ENCODE measurements around the gene CEP89.
"Not testable (repeated sequence)": the region's sequence is repeated elsewhere in the genome, so short reads cannot be mapped to it uniquely, and the experiment has no call there.

Gene CEP89

DNA sequence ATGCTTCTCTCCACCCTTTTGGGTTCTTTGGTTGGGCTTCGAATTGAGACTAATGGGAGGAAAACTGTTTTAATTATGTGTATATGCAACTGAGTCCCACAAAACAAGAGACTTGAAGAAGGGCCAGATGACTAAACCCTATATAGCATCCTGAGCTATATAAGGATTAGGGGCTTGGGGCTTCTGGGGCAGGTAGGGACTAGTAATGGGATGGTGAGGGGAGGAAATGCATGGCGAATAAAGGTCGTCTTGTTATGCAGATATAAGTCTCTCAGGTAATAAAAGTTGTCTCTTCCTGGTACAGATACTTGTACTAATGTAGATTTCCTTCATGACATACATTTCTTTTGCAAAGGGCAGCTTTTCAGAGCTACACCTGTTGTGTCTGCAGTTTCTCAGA lies 99.4 kb downstream of the CEP89 start:
- Histone ChIP-seq H3K27me3 (ENCODE audit: control insufficient read depth, insufficient read depth, low read length) (no peaks in the 10 kb centered on the region), H3K36me3 (ENCODE audit: control insufficient read depth, insufficient read depth, low read length) (no peaks in the 10 kb centered on the region), H3K27ac (ENCODE audit: low read length) (no peak overlapping the region), H3K4me3 (ENCODE audit: low read length) (no peak overlapping the region), H3K4me1 (ENCODE audit: control insufficient read depth, insufficient read depth, low read length) (peaks cover 5% of the 10 kb centered on the region), H3K9me3 (ENCODE audit: control insufficient read depth, insufficient read depth, low read length) (no peaks in the 10 kb centered on the region)
- no CpG with 5 or more reads among the region's 3 CpGs for WGBS (ENCODE audit: insufficient coverage, insufficient read length)
- no peak for DNase-seq (ENCODE audit: low read depth, low spot score)

DNA sequence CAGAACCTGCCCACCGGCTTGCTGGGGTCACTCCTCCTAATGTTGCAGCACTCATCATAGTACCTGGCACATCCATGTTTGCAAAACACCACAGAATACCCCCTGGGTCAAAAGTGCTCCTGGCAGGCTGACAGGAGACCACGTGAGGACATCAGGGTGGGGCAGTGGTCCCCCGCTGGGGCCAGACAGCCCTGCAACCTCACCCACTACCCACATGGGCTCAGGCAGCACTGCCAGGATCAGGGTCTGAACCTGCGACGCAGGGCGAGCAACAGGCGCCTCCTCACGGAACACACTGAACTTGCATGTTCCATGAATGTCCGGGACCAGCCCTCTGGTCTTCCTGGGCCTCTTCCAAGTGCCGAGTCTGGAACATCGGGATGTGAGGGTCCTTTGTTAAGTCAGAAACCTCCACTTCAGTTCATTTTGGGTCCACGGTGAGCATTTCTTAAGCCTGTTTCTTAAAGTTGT lies 100.7 kb downstream of the CEP89 start:
- WGBS (ENCODE audit: insufficient coverage, insufficient read length): no CpG with 5 or more reads among the region's 12 CpGs

DNA sequence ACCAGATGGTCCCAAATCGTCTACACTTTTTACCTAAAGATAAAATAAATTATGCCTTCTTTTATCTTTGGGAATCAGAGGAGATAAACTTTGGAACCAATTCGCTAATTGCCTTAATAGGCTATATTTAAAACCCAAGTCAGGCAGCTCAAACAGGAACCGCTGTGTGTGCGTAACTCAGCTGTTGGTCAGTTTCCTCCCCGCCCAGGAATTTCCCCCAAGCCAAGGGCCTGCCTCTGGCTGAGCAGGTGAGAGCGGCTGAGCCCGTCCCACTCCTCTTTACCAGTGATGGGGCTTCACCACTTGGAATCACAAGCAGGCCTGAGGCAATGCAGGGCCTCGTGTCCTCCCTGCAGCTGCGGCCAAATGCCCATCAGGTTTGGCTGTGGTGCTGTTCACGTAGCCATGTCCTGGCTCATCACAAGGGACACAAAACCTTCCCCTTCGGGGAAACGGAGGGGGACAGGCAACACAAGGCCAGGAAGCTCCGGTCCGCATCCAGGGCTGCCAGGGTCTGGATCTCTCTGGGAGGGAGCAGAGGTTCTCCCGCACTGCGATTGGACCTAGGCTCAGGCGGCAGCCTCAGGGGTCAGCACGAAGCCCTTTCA lies 101.7 kb downstream of the CEP89 start:
- Histone ChIP-seq H3K27me3 (ENCODE audit: control insufficient read depth, insufficient read depth, low read length) (no peaks in the 10 kb centered on the region), H3K4me3 (ENCODE audit: low read length) (no peak overlapping the region), H3K4me1 (ENCODE audit: control insufficient read depth, insufficient read depth, low read length) (peaks cover 4% of the 10 kb centered on the region), H3K27ac (ENCODE audit: low read length) (no peak overlapping the region), H3K9me3 (ENCODE audit: control insufficient read depth, insufficient read depth, low read length) (no peaks in the 10 kb centered on the region), H3K36me3 (ENCODE audit: control insufficient read depth, insufficient read depth, low read length) (no peaks in the 10 kb centered on the region)
- no CpG with 5 or more reads among the region's 18 CpGs for WGBS (ENCODE audit: insufficient coverage, insufficient read length)
- DNase-seq (ENCODE audit: low read depth, low spot score): no peak

More for the DNA sequence above, 100.7 kb downstream of the CEP89 start:
- no peaks in the 10 kb centered on the region for H3K9me3 ChIP-seq (ENCODE audit: control insufficient read depth, insufficient read depth, low read length)
- no peaks in the 10 kb centered on the region for H3K36me3 ChIP-seq (ENCODE audit: control insufficient read depth, insufficient read depth, low read length)
- no peak overlapping the region for H3K27ac ChIP-seq (ENCODE audit: low read length)
- no peak for DNase-seq (ENCODE audit: low read depth, low spot score)
- no peak overlapping the region for H3K4me3 ChIP-seq (ENCODE audit: low read length)
- H3K4me1 ChIP-seq (ENCODE audit: control insufficient read depth, insufficient read depth, low read length): peaks cover 5% of the 10 kb centered on the region
- no peaks in the 10 kb centered on the region for H3K27me3 ChIP-seq (ENCODE audit: control insufficient read depth, insufficient read depth, low read length)

DNA sequence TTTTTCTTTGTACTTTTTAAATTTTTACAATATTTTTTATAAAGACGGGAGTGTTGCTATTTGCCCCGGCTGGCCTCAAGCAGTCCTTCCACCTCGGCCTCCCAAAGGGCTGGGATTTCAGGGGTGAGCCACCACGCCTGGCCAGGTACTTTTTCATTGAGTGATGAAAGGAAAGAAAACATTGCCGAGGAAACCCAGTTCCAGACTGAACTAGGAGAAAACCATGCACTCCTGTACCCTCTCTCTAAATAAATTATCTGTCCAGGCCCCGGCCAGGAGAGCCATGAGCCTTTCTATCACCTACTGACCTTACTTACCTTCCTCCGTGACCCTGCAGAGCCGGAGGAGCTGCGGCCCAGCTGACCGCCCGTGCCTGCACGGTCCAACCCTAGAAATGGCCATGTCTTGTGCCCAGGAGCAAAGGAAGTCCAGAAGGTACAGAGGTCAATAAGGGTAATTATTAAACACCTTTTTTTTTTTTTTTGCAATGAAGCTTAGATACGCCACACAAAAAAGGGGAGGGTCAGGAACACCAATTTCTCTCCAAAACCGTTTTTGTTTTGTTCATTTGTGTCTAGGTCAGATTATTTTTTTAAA lies 102.3 kb downstream of the CEP89 start, which contains the start of gene SLC7A9:
Gene SLC7A9 (minus strand): TSS at position 399 of the 597 bp plus-strand sequence. CDS start 1,233 bp downstream, outside the sequence.
- no CpG with 5 or more reads among the region's 14 CpGs for WGBS (ENCODE audit: insufficient coverage, insufficient read length)
- no peak for DNase-seq (ENCODE audit: low read depth, low spot score)
- no peak within 1 kb of the TSS for H3K27ac ChIP-seq (ENCODE audit: low read length)
- H3K9me3 ChIP-seq (ENCODE audit: control insufficient read depth, insufficient read depth, low read length): no peaks in the 10 kb centered on the region
- H3K4me3 ChIP-seq (ENCODE audit: low read length): no peak within 1 kb of the TSS
- H3K27me3 ChIP-seq (ENCODE audit: control insufficient read depth, insufficient read depth, low read length): no peaks in the 10 kb centered on the region
- H3K36me3 ChIP-seq (ENCODE audit: control insufficient read depth, insufficient read depth, low read length): no peaks in the 10 kb centered on the region
- peaks cover 4% of the 10 kb centered on the region for H3K4me1 ChIP-seq (ENCODE audit: control insufficient read depth, insufficient read depth, low read length)

DNA sequence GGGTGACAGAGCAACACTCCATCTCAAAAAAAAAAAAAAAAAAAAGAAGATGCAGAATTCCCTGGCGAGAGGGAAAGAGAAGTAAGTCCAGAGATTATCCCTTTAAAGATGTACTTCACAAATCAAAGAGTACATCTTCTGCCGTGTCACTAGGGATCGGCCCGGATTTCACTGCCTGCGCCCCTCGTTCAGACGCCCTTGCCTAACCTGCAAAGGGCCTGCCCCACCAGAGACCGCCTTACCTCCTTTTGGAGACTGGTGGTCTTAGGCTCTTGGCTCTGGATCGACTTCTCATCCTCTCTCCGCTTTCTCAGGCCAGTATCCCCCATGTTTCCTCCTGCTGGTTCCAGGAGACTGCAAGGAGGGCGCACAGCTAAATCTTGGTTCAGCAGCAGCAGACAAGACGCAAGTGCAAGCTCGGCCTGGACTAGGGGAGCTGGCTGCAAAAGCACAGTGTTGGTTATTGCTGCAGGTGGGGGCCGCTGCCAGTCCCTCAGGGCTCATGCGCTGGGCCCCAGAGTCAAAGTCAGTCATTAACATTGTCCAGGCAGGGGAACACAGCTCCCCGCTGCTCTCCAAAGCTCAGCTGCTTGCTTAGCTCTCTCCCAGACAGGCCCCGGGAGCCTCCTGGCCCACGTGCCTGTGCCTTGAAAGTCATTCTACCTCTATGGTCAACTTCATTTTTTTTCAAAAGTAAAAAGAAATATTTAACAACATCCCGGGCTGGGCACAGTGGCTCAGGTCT lies 103.4 kb downstream of the CEP89 start:
- Histone ChIP-seq H3K36me3 (ENCODE audit: control insufficient read depth, insufficient read depth, low read length) (no peaks in the 10 kb centered on the region), H3K9me3 (ENCODE audit: control insufficient read depth, insufficient read depth, low read length) (no peaks in the 10 kb centered on the region), H3K27ac (ENCODE audit: low read length) (no peak overlapping the region), H3K4me1 (ENCODE audit: control insufficient read depth, insufficient read depth, low read length) (peaks cover 4% of the 10 kb centered on the region), H3K4me3 (ENCODE audit: low read length) (no peak overlapping the region), H3K27me3 (ENCODE audit: control insufficient read depth, insufficient read depth, low read length) (no peaks in the 10 kb centered on the region)
- WGBS (ENCODE audit: insufficient coverage, insufficient read length): no CpG with 5 or more reads among the region's 19 CpGs
- DNase-seq (ENCODE audit: low read depth, low spot score): no peak

DNA sequence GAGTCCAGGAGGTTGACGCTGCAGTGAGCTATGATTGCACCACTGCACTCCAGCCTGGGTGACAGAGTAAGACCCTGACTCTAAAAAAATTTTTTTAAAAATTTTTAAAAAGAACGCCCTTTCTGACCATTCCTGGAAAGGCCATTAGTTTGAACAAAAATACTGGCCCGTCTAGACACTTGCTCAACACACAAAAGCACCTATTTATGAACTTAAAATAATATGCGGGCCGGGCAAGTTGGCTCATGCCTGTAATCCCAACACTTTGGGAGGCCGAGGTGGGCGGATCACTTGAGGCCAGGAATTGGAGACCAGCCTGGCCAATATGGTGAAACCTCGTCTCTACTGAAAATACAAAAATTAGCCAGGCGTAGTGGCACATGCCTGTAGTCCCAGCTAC lies 104.3 kb downstream of the CEP89 start:
- no CpG with 5 or more reads among the region's 9 CpGs for WGBS (ENCODE audit: insufficient coverage, insufficient read length)
- not testable (repeated sequence) for H3K36me3 ChIP-seq (ENCODE audit: control insufficient read depth, insufficient read depth, low read length); H3K9me3 ChIP-seq (ENCODE audit: control insufficient read depth, insufficient read depth, low read length); H3K27me3 ChIP-seq (ENCODE audit: control insufficient read depth, insufficient read depth, low read length); H3K27ac ChIP-seq (ENCODE audit: low read length); DNase-seq (ENCODE audit: low read depth, low spot score); H3K4me3 ChIP-seq (ENCODE audit: low read length); H3K4me1 ChIP-seq (ENCODE audit: control insufficient read depth, insufficient read depth, low read length)

DNA sequence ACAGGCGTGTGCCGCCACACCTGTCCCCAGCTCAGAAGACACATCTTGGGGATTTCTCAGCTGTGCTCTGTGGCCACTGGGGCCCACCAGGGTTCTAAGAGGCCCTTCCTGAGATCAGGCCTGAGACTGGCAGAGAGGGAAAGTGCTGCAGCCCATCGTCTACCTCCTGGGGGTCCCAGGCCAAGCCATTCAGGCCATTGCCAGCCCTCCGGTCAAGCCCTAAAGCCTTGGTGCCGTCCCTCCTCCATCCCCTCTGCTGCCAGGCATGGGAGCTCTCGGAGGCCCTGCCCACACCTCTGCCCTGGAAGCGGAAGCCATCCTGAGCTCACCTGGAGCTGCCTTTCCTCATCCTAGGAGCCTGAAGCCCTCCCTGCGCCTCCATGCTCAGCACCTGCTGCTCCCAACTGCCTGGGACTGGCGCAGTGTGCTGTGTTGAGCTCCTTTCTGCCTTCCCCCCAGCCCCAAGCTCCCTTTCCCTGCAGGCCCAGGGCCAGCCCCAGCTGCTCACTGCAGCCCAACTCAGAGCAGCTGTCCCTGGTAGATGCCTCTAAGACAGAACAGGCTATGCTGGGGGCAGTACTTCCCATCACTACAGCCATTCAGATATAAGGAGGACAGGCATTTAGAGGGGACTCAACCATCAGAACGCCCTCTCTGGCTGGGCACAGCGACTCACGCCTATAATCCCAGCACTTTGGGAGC lies 105.0 kb downstream of the CEP89 start:
- Histone ChIP-seq H3K4me1 (ENCODE audit: control insufficient read depth, insufficient read depth, low read length) (peaks cover 4% of the 10 kb centered on the region), H3K27me3 (ENCODE audit: control insufficient read depth, insufficient read depth, low read length) (no peaks in the 10 kb centered on the region), H3K9me3 (ENCODE audit: control insufficient read depth, insufficient read depth, low read length) (no peaks in the 10 kb centered on the region), H3K27ac (ENCODE audit: low read length) (no peak overlapping the region), H3K4me3 (ENCODE audit: low read length) (no peak overlapping the region), H3K36me3 (ENCODE audit: control insufficient read depth, insufficient read depth, low read length) (no peaks in the 10 kb centered on the region)
- DNase-seq (ENCODE audit: low read depth, low spot score): no peak
- no CpG with 5 or more reads among the region's 12 CpGs for WGBS (ENCODE audit: insufficient coverage, insufficient read length)

DNA sequence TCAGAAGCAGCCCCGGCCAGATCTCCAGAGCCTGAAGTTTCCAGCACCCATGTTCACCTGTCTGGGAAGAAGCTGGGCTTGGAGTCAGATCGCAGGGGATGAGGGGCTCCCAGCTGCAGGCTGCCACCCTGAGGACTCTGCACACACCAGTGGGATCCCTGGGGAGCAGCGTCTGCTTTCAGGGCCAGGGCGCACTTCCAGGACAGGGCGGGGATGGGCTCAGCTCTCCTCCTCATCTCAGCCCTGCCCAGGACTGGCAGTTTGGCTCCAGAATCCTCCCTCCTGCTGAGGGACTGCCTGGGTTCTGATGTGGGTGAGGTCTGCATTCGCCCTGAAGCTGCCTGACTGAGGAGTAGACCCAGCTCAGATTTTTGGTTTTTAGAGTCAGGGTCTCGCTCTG lies 105.7 kb downstream of the CEP89 start:
- no peak for DNase-seq (ENCODE audit: low read depth, low spot score)
- H3K4me3 ChIP-seq (ENCODE audit: low read length): no peak overlapping the region
- H3K27me3 ChIP-seq (ENCODE audit: control insufficient read depth, insufficient read depth, low read length): no peaks in the 10 kb centered on the region
- no CpG with 5 or more reads among the region's 7 CpGs for WGBS (ENCODE audit: insufficient coverage, insufficient read length)
- H3K4me1 ChIP-seq (ENCODE audit: control insufficient read depth, insufficient read depth, low read length): peaks cover 4% of the 10 kb centered on the region
- H3K36me3 ChIP-seq (ENCODE audit: control insufficient read depth, insufficient read depth, low read length): no peaks in the 10 kb centered on the region
- no peak overlapping the region for H3K27ac ChIP-seq (ENCODE audit: low read length)
- H3K9me3 ChIP-seq (ENCODE audit: control insufficient read depth, insufficient read depth, low read length): no peaks in the 10 kb centered on the region

DNA sequence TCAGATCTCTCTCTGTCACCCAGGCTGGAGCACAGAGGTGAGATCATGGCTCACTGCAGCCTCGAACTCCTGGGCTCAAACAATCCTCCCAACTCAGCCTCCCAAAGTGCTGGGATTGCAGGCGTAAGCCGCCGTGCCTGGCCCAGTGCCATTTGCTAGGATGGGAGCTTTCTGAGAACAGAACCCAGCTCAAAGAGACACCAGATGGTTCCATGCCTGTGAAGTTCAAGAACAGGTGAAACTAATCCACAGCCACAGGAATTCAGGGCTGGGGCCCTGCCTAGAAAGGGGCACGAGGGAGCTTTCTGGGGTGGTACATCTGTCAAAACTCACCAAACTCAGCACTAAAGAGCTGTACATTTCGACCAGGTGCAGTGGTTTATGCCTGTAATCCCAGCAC lies 106.4 kb downstream of the CEP89 start:
- H3K27me3 ChIP-seq (ENCODE audit: control insufficient read depth, insufficient read depth, low read length): no peaks in the 10 kb centered on the region
- no peaks in the 10 kb centered on the region for H3K9me3 ChIP-seq (ENCODE audit: control insufficient read depth, insufficient read depth, low read length)
- DNase-seq (ENCODE audit: low read depth, low spot score): no peak
- no peaks in the 10 kb centered on the region for H3K36me3 ChIP-seq (ENCODE audit: control insufficient read depth, insufficient read depth, low read length)
- no CpG with 5 or more reads among the region's 6 CpGs for WGBS (ENCODE audit: insufficient coverage, insufficient read length)
- peaks cover 4% of the 10 kb centered on the region for H3K4me1 ChIP-seq (ENCODE audit: control insufficient read depth, insufficient read depth, low read length)
- no peak overlapping the region for H3K27ac ChIP-seq (ENCODE audit: low read length)
- no peak overlapping the region for H3K4me3 ChIP-seq (ENCODE audit: low read length)

DNA sequence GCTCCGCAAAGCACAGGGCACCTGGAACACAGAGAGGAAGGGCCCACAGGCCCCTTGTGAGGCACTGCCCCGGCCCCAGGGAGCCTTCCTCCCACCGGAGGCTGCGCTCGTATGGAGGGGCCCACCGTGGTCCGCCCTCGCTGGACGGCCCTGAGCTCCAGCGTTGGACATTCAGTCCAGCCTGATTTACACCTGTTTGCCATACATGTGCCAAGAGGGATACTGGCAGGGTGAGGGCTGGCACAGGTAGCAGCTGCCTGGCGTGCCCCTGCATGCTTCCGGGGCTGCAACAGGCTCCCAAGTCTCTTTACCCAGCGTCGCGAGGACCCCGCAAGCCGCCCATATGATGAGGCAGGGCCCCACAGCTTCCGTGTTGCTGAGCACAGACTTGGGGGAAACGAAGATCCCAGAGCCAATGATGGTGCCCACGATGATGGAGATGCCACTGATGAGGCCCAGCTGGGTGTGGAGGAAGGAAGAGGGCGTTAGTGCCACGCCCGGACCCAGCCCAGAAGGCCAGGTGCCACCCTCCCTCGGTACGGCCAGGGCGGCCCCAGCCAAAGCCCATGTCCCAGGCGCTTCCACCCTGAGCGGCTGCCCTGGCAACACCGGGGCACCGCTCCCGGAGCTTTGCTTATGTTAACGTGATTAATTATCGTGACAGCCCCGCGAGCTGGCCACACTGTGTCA lies 107.3 kb downstream of the CEP89 start:
- Histone ChIP-seq H3K4me1 (ENCODE audit: control insufficient read depth, insufficient read depth, low read length) (no peaks in the 10 kb centered on the region), H3K4me3 (ENCODE audit: low read length) (no peak overlapping the region), H3K27me3 (ENCODE audit: control insufficient read depth, insufficient read depth, low read length) (no peaks in the 10 kb centered on the region), H3K9me3 (ENCODE audit: control insufficient read depth, insufficient read depth, low read length) (no peaks in the 10 kb centered on the region), H3K27ac (ENCODE audit: low read length) (no peak overlapping the region), H3K36me3 (ENCODE audit: control insufficient read depth, insufficient read depth, low read length) (no peaks in the 10 kb centered on the region)
- DNase-seq (ENCODE audit: low read depth, low spot score): no peak
- WGBS (ENCODE audit: insufficient coverage, insufficient read length): no CpG with 5 or more reads among the region's 35 CpGs
